Tibial artery (tissue), 4 donors: ENCODE data around the gene PRLR.
A peak's percentile ranks its signal among the peaks of the same experiment; 100 is the strongest.

ENCODE experiments used
- DNase-seq, 2 donors: peaks; one replicate each; pipeline ENCODE4 v3.0.0-alpha.2; 2019
- H3K27ac ChIP-seq, 2 donors: fragments of 200-600 bp; sonication (generic) in 1 of 2; 1 replicate in 1 of 2; 2 replicates in 1 of 2; pipeline ENCODE4 v1.5.1; 2018 to 2019; ENCODE audit warnings: mild to moderate bottlenecking in 1 of 2
- H3K27me3 ChIP-seq, 2 donors: fragments of 200-600 bp; sonication (generic) in 1 of 2; one replicate each; pipeline versions ENCODE4 v1.5.1 to v1.6.0; 2016 to 2019
- H3K36me3 ChIP-seq, 3 donors: fragments of 200-600 bp; sonication (generic) in 2 of 3; one replicate each; pipeline ENCODE4 v1.5.1; 2016 to 2019; ENCODE audit warnings: mild to moderate bottlenecking in 2 of 3
- H3K4me1 ChIP-seq, 4 donors: fragments of 200-600 bp; sonication (generic) in 2 of 4; 1 replicate in 3 of 4; 2 replicates in 1 of 4; pipeline ENCODE4 v1.5.1; 2016 to 2019
- H3K4me3 ChIP-seq, 2 donors: fragments of 200-600 bp; sonication (generic) in 1 of 2; 1 replicate in 1 of 2; 2 replicates in 1 of 2; pipeline ENCODE4 v1.5.1; 2018 to 2019; ENCODE audit warnings: mild to moderate bottlenecking in 2 of 2
- H3K9me3 ChIP-seq, 3 donors: fragments of 200-600 bp; sonication (generic) in 1 of 3; one replicate each; pipeline ENCODE4 v1.5.1; 2016 to 2019
- intact Hi-C: fragments of 100-400 bp; cut with DNase I; formaldehyde crosslinking; loops from one replicate; pipeline ENCODE4 v1.15.0; 2023; ENCODE audit warnings: low total_unique reads
- TF ChIP-seq, protein P1 (sequence below), 2 experiments: fragments of 200-600 bp in 1 of 2; fragments of 450-650 bp in 1 of 2; IDR thresholded peaks; one replicate each; pipeline ENCODE4 v1.5.1; 2017 to 2019; ENCODE audit warnings: antibody characterized with exemption in 2 of 2, mild to moderate bottlenecking in 1 of 2, moderate library complexity in 1 of 2

Gene PRLR

DNA sequence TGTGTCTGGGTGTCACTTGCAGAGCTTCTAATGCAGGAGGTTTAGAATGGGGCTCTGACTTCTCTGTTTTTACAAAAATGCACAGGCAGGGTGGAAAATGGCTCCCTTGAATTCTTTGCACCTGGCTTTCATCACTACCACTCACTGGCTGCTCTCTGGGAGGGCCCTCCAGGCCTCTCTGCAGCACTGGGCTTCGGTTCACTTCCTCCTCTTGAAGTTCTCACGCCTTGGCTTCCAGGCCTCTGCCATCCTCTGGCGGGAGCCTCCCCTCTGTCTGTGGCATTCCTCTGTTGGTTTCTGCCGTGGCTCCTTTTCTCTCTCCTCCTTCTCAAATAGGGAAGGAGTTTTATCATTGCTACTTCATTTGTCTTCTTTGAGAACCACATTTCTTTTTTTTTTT lies 2.8 kb upstream of the PRLR start:
- intact Hi-C loops = no loop called here
- no peaks in the 10 kb centered on the region for H3K9me3 ChIP-seq
- H3K36me3 ChIP-seq = no peaks in the 10 kb centered on the region
- TF ChIP-seq, protein P1, sequence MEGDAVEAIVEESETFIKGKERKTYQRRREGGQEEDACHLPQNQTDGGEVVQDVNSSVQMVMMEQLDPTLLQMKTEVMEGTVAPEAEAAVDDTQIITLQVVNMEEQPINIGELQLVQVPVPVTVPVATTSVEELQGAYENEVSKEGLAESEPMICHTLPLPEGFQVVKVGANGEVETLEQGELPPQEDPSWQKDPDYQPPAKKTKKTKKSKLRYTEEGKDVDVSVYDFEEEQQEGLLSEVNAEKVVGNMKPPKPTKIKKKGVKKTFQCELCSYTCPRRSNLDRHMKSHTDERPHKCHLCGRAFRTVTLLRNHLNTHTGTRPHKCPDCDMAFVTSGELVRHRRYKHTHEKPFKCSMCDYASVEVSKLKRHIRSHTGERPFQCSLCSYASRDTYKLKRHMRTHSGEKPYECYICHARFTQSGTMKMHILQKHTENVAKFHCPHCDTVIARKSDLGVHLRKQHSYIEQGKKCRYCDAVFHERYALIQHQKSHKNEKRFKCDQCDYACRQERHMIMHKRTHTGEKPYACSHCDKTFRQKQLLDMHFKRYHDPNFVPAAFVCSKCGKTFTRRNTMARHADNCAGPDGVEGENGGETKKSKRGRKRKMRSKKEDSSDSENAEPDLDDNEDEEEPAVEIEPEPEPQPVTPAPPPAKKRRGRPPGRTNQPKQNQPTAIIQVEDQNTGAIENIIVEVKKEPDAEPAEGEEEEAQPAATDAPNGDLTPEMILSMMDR (IDR thresholded peaks at IDR 0.05) = no peak
- no peak overlapping the region for H3K27ac ChIP-seq
- H3K27me3 ChIP-seq = peaks cover 0 to 10% of the 10 kb centered on the region in 2 donors
- H3K4me1 ChIP-seq = peaks cover 0 to 19% (median 12%) of the 10 kb centered on the region in 4 donors
- no peak for DNase-seq
- H3K4me3 ChIP-seq = no peak overlapping the region

DNA sequence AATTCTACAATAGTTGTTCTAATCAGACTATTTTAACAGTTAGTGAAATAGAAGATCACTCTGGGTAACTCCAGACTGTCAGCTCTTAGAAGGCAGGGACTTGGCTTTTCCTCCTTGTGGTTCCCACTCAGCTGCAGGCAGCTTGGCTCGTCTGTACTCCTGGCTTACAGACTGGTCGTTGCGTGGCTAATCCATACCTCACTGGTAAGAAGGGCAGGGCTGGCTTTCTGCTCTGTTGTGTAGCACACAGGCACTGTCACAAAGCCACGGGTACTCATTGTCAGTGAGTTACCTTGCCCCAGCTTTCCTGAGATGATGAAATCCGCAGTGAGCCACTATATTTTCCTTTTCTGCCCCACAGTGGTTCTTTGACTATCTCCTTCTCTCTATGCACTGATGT lies 1.8 kb upstream of the PRLR start:
- no peak overlapping the region for H3K4me3 ChIP-seq
- no peak for DNase-seq
- no peaks in the 10 kb centered on the region for H3K36me3 ChIP-seq
- H3K9me3 ChIP-seq = no peaks in the 10 kb centered on the region
- peaks cover 0 to 19% (median 12%) of the 10 kb centered on the region in 4 donors for H3K4me1 ChIP-seq
- TF ChIP-seq, protein P1 (IDR thresholded peaks at IDR 0.05) = no peak
- intact Hi-C loops = no loop called here
- no peak overlapping the region for H3K27ac ChIP-seq
- H3K27me3 ChIP-seq = peaks cover 0 to 13% of the 10 kb centered on the region in 2 donors

DNA sequence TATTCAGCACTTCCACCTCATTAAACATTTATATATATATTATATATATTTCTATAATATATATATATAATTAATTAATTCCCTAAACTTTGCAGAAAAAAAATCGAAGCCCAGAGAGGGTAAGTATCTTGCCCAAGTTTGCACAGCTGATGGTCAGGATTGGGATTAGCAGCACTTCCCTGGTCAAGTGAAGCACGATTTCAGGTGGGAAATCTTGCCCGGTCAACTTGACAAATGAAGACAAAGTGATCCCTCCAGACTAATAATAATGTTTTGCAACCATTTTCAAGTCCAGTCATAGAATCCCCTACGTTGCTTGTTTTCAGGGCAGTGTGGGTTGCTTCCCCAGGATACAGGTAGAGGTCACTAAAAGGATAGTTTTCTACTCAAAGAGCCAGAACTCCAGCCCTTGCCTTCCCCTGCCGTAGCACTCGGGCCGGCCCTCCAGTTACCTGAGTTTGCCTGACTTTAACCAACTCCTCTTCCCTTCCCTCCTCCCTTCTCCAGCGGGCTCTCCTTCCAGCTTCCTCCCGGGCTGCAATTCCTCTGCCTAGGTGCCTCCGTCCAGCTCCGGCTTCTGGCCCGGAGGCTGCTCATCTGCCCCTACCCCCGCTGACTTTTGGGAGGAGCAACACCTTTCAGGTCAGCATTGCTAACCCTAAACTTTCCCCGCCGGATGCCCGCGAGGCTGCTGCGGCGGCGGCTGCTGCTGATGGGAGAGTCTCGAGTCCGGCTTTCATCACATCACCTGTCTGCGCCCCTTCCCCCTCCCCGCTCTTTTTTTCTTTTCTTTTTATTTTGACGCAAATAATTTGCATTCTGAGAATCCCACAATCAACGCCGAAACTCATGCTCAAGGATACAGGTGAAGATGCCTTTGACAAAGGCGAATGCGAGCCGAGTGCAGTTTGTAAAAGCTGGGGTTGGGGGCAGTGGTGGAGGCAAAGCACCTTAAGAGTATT lies 930 bp downstream of the PRLR start:
- Histone ChIP-seq H3K4me3 (peak overlapping the region; percentile 47 to 58), H3K9me3 (no peaks in the 10 kb centered on the region), H3K27me3 (peaks cover 0 to 13% of the 10 kb centered on the region in 2 donors), H3K4me1 (peaks cover 0 to 19% (median 12%) of the 10 kb centered on the region in 4 donors), H3K27ac (peak overlapping the region; percentile 38 to 51), H3K36me3 (no peaks in the 10 kb centered on the region)
- DNase-seq = no peak
- TF ChIP-seq, protein P1 (IDR thresholded peaks at IDR 0.05) = no peak
- intact Hi-C loops = no loop called here

DNA sequence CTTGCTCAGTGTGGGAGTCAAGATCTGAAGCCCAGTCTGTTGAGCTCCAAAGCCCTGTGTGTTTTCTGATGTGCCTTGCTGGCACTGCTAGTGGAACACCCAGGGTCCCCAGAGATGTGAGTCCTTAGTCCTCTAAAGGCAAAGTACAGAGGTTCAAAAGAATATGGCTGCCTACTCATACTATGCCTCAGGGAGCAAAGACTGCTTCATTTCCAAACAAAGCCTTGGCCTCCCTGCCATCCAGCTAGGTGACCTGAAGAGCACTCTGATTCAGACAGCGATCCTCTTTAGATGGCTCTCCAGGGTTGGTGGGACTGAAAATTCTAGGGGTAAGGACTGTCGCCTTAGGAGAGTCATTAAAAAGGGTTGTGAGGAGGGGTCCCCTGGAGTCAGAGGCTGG lies 2.0 kb downstream of the PRLR start:
- DNase-seq = no peak
- H3K27ac ChIP-seq = no peak overlapping the region
- no peaks in the 10 kb centered on the region for H3K9me3 ChIP-seq
- intact Hi-C loops = no loop called here
- TF ChIP-seq, protein P1 (IDR thresholded peaks at IDR 0.05) = no peak
- H3K27me3 ChIP-seq = peaks cover 0 to 13% of the 10 kb centered on the region in 2 donors
- H3K36me3 ChIP-seq = no peaks in the 10 kb centered on the region
- H3K4me3 ChIP-seq = no peak overlapping the region
- H3K4me1 ChIP-seq = peaks cover 0 to 19% (median 12%) of the 10 kb centered on the region in 4 donors

DNA sequence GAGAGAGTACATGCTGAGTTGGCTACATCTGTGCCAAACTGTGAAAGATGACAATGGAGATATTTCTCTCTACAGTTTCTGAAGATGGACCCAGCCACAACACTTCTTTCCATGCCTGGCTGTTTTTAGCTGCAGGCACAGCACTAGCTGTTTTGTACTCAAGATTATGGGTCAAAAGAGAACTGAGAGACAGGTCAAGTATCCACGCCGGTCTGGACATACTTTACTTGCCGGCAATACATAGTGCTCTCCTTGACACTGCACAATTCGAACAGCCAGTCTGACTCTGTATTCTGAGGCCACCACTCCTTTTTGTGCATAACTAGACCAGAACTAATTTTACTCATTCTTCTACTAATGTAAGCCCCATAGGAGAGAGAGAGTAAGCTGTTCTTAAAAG lies 2.6 kb downstream of the PRLR start:
- Histone ChIP-seq H3K9me3 (no peaks in the 10 kb centered on the region), H3K4me1 (peaks cover 0 to 19% (median 12%) of the 10 kb centered on the region in 4 donors), H3K27ac (no peak overlapping the region), H3K4me3 (no peak overlapping the region), H3K36me3 (no peaks in the 10 kb centered on the region), H3K27me3 (peaks cover 0 to 13% of the 10 kb centered on the region in 2 donors)
- intact Hi-C loops = no loop called here
- TF ChIP-seq, protein P1 (IDR thresholded peaks at IDR 0.05) = no peak
- no peak for DNase-seq
